Fibroblast of upper back skin (primary cell): ENCODE results near the gene HNRNPLL.
A peak's percentile ranks its signal among the peaks of the same experiment; 100 is the strongest.
"Not testable (repeated sequence)": the region's sequence is repeated elsewhere in the genome, so short reads cannot be mapped to it uniquely, and the experiment has no call there.

Experiments
- DNase-seq: peaks from one replicate; pipeline ENCODE4 v3.0.0-alpha.2; 2013

Gene HNRNPLL

DNA sequence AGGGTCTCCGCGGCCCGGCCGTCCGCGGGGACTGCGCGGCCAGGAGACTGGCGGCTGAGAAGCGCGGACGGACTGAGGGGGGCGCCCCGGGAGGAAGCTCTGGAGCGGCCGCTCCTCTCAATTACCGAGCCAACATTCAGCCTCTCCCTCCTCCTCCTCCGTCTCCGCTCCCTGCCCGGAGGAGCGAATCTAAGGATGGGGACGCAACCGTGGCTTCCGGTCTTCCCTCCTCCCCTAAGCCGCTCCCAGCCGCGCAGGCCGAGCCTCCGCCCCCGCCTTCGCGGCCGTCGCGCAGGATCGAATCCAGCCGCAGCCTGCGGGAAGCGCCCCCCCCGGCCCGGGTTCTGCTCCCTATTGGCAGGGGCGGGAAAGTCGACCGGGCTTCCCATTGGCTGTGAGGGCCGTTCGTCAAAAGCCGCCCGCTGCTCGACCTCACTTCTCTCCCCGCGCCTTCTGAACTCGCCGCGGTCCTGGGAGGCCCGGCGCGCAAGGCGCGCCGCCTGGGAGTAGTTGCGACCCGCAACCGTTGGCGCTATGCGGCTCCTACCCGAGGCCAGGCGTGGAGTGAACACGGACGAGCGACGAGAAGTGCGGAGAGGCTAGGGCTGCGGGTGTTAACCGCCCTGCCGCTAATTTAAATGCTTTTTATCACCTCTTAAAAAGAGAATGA, at the start of gene HNRNPLL:
TSS of gene HNRNPLL (minus strand) at position 197 of the 670 bp plus-strand sequence. CDS start 302 bp downstream, outside the sequence.
- peak; percentile 98 for DNase-seq

DNA sequence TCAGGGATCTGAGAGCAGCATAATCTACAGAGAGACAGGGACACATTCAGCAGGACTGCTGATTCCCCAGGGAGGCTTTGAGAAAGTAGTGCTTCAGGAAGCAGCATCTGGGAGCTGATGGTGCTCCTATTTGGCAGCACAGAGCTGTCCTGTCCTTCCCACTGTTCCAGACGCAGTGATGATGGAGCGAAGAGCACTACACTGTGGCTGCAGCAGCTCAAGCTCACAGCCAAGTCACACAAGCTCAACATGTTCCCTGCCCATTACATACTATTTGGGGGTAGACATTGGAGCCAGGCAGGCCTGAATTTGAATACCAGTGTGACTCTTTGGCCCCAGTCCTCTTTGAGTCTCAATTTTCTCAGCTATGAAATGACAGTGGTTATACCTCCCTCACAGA, 48.0 kb upstream of the HNRNPLL start:
- no peak for DNase-seq

DNA sequence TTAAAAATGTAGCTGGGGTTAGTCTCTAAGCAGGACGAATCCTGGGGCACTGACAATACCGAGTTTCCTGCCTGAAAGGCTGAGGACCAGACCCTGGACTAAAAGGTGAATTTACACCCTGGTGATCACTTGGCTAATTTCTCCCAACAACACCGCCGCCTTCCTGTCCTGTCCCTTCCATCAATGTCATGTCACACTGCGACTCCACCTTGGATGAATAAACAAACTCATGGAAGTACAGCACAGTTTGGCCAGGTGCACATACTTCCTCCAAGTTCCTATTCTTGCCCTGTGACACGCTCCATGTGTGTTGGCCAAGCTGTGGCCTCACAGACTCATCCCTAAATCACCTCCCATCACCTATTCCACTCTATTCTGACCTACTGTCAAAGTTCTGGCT, 47.3 kb upstream of the HNRNPLL start:
- DNase-seq, result no peak

DNA sequence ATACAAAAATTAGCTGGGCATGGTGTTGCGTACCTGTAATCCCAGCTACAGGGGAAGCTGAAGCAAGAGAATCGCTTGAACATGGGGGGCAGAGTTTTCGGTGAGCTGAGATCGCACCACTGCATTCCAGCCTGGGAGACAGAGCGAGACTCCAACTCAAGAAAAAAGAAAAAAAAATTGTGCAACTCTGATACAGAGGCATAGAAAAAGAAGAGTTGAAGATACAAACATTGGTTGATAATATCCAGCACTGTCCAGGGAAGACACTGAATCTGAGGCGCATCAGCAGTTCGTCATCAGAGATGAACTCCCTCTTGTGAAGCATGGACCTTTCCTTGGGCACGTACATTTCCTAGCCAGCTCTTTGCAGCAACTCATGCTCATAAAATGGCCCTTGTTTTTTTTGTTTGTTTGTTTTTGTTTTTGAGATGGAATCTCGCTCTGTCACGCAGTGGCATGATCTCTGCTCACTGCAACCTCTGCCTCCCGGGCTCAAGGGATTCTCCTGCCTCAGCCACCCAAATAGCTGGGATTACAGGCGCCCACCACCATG, 46.5 kb upstream of the HNRNPLL start:
- DNase-seq, result no peak

DNA sequence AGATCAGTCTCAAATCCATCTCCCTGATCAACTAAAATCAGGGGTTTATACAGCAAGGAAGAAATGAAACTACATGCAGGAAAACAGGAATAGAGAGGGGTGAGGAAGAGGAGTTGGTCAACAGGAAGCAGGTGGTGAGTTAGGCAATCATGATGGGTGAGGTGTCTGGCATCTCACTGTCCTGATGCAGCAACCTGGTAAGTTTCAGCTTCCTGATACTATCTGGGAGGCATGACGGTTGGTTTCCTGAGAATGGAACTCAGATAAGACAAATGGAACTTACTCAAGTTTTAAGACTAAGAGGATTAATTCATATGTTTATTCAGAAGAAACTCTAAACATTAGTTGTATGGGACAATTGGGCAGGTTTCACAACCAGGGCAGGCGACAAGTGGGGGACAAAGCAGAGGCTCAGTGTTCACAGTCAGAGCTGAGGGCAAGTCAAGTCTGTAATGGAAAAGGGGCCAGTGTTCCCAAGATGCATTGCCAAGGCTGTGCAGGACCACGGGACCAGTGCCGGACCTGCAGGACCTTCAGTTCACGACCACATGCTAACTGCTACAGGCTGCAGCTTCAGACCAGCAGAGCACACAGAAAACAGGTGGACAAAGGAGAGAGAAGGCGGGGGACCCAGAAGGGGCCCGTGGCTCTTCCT, 45.5 kb upstream of the HNRNPLL start:
- no peak for DNase-seq

DNA sequence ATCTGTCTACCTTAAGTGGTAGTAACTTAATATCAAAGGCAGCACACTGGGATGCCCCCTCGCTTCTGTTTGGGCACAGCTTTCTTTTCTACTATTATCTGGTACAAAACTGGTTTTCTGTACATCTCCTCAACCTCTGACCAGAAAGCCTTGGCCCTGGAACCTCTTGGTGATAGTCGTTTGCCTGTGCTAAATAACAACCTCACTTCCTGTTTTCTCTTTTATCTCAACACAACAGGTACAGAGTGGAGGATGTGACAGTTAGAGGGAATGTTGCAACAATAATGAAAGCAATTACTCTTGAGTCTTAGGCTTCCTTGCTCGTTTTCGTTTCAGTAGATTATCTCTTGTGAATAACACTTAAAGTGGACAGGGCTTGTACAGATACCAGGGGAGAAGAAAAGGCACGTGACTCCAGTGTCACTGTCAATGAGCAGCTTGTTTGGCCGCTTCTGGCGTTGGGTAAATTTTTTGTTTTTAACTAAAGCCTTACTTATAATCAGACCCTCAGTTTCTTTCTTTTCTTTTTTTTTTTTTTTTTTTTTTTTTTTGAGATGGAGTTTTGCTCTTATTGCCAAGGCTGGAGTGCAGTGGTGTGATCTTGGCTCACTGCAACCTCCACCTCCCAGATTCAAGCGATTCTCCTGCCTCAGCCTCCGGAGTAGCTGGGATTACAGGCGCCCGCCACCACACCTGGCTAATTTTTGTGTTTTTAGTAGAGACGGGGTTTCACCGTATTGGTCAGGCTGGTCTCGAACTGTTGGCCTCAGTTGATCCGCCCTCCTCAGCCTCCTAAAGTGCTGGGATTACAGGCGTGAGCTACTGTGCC, 41.2 kb upstream of the HNRNPLL start:
- not testable (repeated sequence) for DNase-seq

DNA sequence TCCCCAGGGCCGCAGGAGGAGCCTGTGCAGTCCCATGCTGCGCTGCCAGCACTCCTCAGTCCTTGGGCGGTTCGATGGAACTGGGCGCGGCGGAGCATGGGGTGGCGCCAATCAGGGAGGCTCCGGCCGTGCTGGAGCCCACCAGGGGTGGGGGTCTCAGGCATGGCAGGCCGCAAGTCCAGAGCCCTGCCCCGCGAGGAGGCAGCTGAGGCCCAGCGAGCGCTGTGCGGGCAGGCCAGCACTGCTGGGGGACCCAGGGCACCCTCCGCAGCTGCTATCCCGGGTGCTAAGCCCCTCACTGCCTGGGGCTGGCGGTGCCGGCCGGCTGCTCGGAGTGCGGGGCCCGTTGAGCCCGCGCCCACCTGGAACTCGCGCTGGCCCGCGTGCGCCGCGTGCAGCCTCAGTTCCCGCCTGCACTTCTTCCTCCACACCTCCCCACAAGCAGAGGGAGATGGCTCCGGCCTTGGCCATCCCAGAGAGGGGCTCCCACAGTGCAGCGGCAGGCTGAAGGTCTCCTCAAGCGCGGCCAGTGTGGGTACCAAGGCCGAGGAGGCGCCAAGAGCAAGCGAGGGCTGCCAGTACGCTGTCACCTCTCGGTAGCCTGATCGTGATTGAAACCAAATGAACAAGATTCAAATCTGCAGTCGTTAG, 40.4 kb upstream of the HNRNPLL start:
- no peak for DNase-seq

DNA sequence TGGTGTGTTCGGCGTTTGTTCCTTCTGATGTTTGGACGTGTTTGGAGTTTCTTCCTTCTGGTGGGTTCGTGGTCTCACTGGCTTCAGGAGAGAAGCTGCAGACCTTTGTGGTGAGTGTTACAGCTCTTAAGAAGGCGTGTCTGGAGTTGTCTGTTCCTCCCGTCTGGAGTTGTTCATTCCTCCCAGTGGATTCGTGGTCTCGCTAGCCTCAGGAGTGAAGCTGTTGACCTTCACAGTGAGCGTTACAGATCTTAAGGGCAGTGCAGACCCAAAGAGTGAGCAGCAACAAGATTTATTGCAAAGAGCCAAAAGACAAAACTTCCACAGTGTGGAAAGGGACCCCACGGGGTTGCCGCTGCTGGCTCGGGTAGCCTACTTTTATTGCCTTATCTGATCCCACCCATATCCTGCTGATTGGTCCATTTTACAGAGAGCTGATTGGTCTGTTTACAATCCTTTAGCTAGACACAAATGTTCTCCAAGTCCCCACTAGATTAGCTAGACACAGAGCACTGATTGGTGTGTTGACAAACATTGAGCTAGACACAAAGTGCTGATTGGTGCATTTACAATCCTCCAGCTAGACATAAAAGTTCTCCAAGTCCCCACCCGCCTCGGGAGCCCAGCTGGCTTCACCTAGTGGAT, 39.8 kb upstream of the HNRNPLL start:
- DNase-seq, result not testable (repeated sequence)

DNA sequence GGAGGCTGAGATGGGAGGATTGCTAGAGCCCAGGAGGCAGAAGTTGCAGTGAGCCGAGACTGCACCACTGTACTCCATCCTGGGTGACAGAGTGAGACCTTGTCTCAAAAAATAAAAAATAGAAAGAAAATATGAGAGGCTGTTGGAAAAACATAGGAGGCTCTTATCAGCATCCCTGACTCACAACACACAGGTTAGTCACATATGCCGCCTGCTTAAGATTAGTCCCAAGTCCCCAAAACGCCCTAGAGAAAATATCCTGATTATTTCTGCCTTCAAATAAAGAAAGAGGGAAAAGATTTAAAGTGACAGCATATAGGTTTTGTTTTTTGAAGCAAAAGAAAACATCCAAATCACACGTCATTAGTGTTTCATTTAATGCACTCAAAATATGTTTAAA, 33.3 kb upstream of the HNRNPLL start:
- no peak for DNase-seq

DNA sequence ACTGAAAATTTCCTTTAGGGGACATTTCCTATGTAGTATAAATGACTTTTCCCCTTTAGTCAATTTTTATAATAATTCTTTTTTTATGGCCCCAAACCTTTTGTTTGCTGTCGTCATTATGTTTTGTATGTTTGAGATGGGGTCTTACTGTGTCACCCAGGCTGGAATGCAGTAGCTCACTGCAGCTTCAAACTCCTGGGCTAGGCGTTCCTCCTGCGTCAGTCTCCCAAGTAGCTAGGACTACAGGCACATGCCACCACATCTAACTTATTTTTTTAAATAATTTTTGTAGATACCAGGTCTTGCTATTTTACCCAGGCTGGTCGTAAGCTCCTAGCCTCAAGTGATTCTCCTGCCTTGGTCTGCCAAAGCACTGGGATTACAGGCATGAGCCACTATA, 32.4 kb upstream of the HNRNPLL start:
- DNase-seq, result no peak

DNA sequence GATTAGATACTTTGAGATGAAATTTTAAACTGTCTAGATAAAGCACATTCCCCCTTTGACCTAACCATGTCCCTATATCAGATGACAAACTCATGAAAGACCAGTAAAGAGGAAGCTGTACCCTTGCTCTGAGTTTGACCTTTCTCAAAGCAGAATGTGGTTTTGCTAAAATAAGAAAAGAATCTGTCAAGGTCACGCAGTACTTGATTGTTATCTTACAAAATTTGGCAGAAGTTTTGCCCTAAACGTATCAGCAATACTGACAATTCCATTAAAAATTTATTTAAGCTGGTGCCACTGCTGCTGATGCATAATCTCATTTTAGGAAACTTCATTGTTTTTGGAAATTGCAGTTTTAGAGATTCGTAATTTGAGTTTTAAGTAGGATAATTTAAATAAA, 32.0 kb upstream of the HNRNPLL start:
- DNase-seq, result no peak

DNA sequence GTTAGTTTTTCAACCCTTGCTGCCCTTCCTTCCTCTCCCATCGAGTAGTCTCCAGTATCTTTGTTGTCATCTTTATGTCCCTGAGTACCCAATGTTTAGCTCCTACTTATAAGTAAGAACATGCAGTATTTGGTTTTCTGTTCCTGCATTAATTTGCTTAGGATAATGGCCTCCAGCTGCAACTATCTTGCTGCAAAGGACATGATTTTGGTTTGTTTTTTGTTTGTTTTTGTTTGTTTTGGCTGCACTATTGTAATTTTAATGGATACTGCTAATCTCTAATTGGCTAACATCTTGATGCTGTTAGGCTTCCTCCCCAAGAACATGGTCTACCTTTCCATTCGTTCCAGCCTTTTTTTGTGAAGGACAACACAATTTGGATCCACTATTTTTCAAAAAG, 31.2 kb upstream of the HNRNPLL start:
- DNase-seq, result no peak

DNA sequence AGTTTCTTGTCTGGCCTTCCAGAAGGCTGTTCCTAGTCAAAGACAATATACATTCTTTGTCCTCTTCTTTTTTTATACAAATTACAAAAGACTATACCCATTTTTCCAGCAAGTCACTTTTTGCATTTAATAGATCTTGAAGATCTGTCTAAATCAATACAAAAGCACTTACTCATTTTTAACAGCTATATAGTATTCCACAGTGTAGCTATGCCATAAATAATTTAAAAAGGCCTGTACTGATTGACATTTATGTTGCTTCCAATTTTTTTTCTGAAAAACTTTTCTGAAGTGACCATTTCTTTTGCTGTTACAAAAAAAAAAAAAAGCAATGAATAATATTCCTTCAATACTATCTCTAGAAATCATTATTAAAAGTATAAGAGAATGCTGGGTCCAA, 30.3 kb upstream of the HNRNPLL start:
- DNase-seq, result no peak

DNA sequence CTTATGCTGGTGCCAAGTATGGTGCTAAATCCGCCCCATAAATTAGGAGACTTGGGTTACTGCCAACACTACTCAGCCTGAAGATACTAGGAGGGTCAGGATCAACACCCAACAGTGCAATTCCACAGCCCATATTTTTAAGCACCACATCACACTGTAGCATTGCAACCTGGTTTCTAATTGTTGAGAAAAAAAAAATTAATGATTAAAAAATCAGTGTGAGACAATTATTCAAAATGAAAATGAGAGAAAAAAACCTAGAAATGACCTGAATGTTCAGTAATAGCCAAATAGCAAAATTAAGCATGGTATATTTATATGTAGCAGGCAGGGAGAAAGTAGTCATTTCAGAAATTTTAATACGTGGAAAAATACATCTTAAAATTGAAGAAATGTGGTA, 29.2 kb upstream of the HNRNPLL start:
- DNase-seq, result no peak

DNA sequence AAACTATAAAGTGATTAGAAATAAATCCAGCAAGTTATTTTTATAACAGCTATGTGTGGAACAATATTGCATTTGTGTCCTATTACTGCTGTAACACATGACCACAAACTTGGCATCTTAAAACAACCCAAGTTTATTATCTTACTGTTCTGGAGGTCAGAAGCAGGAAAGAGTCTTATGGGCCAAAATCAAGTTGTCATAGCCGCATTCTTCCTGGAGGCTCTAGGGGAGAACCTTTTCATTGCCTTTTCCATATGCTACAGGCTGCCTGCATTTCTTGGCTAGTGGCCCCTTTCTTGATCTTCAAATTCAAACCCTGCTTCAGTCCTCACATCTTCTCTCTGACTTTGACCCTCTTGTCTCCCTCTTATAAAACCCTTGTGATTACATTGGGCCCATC, 27.0 kb upstream of the HNRNPLL start:
- no peak for DNase-seq

DNA sequence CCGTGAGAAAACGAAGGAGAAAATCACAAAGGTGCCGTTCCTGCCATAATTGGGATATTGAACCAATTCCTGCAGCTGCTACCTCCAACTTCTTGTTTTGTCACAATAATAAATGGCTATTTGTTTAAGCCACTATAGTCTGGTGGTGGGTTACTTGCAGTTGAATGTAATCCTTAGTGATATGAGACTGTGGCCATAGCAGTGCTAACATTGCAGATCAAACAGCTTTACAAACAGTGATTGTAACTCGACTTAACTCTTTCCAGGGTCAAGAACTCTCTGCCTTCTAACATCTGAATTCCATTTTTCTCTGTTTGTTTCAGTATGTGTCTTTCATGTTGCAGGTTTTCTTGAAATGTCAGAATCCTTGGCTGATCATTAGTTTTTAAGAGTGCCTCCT, 24.7 kb upstream of the HNRNPLL start:
- no peak for DNase-seq

DNA sequence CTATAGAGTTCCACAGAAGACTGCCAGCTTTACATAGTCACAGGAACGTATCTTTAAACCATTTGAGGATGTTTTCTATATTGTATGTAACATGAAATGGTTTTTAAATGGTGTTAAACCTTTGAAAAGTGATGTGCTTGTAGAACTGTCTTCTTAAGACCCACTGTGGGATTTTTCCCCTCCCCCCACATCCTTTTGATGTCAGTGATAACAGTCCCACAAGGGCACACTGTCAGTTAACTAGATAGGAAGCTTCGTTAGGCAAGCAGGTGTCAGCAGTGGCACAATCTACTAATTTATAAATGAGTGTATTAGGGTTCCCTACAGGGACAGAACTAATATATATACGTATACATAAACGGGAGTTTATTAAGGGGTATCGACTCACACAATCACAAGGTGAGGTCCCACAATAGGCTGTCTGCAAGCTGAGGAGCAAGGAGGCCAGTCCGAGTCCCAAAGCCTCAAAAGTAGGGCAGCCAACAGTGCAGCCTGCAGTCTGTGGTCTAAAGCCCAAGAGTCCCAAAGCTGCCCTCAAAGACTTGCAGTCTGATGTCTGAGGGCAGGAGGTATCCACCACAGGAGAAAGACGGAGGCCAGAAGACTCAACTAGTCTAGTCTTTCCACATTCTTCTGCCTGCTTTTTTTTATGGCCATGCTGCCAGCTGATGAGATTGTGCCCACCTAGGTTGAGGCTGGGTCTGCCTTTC, 23.8 kb upstream of the HNRNPLL start:
- DNase-seq, result no peak

DNA sequence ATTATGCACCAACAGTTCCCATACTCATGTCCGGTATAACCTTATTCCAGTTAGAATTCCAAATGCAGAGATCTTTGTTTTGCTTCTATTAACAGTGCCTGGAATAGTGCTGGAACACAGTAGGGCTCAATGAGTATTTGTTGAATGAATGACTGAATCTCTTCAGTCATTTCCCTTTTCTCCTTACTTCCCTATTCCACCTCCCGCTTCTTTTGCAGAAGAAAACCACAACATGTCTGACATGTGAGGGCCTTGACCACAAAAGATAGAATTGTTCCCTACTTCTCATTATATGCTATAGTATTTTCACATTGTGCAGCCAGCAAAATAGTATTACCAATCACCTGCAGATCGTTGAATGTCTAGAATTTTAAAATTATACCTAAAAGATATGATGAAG, 19.5 kb upstream of the HNRNPLL start:
- DNase-seq, result no peak

DNA sequence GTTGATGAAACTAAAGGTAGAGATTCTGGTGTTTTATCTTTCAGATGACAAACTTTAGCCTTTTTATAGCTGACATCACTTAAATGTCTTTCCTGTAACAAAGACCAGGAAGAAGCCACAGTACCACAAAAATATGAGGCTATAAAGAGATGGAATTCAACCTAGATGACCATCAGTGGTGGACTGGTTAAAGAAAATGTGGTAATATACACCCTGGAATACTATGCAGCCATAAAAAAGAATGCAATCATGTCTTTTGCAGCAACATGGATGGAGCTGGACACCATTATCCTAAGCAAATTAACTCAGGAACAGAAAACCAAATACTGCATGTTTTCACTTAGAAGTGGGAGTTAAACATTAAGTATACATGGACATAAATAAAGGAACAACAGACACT, 18.3 kb upstream of the HNRNPLL start:
- DNase-seq, result no peak

DNA sequence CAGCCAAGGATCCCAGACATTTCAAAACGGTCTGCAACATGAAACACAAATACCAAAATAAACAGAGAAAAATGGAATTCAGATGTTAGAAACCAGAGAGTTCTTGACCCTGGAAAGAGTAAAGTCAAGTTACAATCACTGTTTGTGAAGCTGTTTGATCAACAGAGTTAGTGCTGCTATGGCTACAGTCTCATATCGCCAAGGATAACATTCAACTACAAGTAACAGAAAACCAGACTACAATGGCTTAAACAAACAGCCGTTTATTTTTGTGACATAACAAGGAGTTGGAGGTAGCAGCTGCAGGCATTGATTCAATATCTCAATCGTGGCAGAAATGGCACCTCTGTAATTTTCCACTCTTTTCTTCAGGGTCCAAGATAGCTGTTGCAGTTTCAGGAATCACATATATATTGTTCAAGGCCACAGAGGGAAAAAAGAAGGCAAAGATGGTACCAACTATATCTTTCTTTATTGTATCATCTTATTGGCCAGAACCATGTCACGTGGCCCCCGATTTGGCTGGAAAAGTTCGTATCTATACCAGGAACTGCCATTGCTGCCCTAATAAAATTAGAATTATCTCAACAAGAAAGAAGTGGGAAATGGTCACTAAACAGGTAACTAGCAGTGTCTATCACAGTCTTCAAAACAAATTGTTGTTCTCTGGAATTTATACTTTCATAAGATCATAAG, 17.7 kb upstream of the HNRNPLL start:
- DNase-seq, result peak; percentile 10

DNA sequence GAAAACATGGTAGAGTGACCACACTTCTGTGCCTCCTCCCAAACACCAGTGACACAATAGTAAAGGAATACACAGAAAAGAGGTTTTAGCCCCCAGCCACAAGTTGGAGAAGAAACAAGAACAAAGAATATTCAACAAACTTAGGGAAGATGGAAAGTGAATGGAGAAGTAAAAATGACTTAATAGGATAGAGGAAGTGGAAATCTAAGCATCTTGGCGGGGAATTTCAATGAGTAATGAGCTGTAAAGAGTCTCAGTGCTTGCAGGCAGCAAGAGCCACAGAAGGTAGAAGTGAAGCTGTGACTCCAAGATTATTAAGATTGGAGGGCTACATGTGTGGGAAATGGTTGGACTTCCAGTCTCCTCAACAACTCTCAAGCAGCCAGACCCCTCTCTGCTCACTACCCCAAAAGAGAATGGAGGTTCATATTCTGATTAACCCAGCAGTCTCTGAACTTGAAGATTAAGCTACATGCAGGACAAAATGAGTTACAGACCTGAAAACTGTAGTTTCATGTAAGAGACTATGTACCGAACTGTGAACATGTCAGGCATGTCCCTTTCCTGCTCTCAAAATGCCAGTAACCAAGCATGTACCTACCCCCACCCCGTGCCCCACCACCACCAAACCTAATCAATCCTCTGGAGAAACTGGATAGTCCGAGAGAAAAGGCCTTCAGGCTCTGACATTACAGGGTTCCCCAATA, 16.9 kb upstream of the HNRNPLL start:
- DNase-seq, result peak; percentile 18
